GM21367 (cell line): ENCODE measurements around the gene DYNC1I2.
"Not testable (repeated sequence)": the region's sequence is repeated elsewhere in the genome, so short reads cannot be mapped to it uniquely, and the experiment has no call there.

Experiments used
- ATAC-seq: cut with Tn5 transposase; IDR thresholded peaks from one replicate; pipeline ENCODE4 v1.9.1; 2021; ENCODE audit not compliant: unreplicated experiment

The DYNC1I2 gene

GRCh38 chr2:171712051-171712450, 24.8 kb downstream of the DYNC1I2 start:
- ATAC-seq: no peak

GRCh38 chr2:171718720-171719119, 31.5 kb downstream of the DYNC1I2 start:
- ATAC-seq: peak; percentile 88

- ATAC-seq: no peak
These were observed 32.4 kb downstream of the DYNC1I2 start for GRCh38 chr2:171719660-171720059.

- no peak for ATAC-seq
These were observed 36.7 kb downstream of the DYNC1I2 start for GRCh38 chr2:171723716-171724683.

GRCh38 chr2:171726847-171727450, 39.7 kb downstream of the DYNC1I2 start:
- no peak for ATAC-seq

GRCh38 chr2:171728989-171729951, 42.0 kb downstream of the DYNC1I2 start:
- ATAC-seq: no peak

GRCh38 chr2:171729952-171730317, 42.7 kb downstream of the DYNC1I2 start:
- ATAC-seq: no peak

GRCh38 chr2:171735991-171736710, 48.9 kb downstream of the DYNC1I2 start:
- no peak for ATAC-seq

GRCh38 chr2:171741189-171741588, 53.9 kb downstream of the DYNC1I2 start:
- ATAC-seq: no peak

- no peak for ATAC-seq
These were observed 55.5 kb downstream of the DYNC1I2 start for GRCh38 chr2:171742760-171743159.

GRCh38 chr2:171745141-171745540, 57.9 kb downstream of the DYNC1I2 start:
- no peak for ATAC-seq

GRCh38 chr2:171745806-171746205, 58.5 kb downstream of the DYNC1I2 start:
- ATAC-seq: no peak

GRCh38 chr2:171747371-171747770, 60.1 kb downstream of the DYNC1I2 start:
- ATAC-seq: no peak

- no peak for ATAC-seq
These were observed 67.1 kb downstream of the DYNC1I2 start for GRCh38 chr2:171754254-171754939.

- ATAC-seq: not testable (repeated sequence)
These were observed 71.5 kb downstream of the DYNC1I2 start for GRCh38 chr2:171758762-171759161.

- ATAC-seq: not testable (repeated sequence)
These were observed 73.9 kb downstream of the DYNC1I2 start for GRCh38 chr2:171761176-171761575.

GRCh38 chr2:171762879-171763573, 75.8 kb downstream of the DYNC1I2 start:
- no peak for ATAC-seq

- ATAC-seq: no peak
These were observed 76.3 kb downstream of the DYNC1I2 start for GRCh38 chr2:171763602-171764001.

GRCh38 chr2:171771463-171771862, 84.2 kb downstream of the DYNC1I2 start:
- ATAC-seq: no peak
